T47D (cell line): ENCODE measurements around the gene DCTN3.
A peak's percentile ranks its signal among the peaks of the same experiment; 100 is the strongest.

Experiments used
- DNase-seq, 2 experiments: peaks; one replicate each; pipeline versions ENCODE4 v3.0.0 to v3.0.0-alpha.2; 2011 to 2012; ENCODE audit warnings: low read depth in 1 of 2, low spot score in 1 of 2
- JUND ChIP-seq: IDR thresholded peaks from 2 replicates; pipeline ENCODE4 v1.6.1; 2012; ENCODE audit warnings: low read depth
- in situ Hi-C: cut with HindIII; loops from 2 replicates; pipeline ENCODE4 v1.10.0; 2016; ENCODE audit warnings: low sequenced_read_pairs, low pct_unique_long_range_greater_than_20kb

DCTN3 gene

DNA sequence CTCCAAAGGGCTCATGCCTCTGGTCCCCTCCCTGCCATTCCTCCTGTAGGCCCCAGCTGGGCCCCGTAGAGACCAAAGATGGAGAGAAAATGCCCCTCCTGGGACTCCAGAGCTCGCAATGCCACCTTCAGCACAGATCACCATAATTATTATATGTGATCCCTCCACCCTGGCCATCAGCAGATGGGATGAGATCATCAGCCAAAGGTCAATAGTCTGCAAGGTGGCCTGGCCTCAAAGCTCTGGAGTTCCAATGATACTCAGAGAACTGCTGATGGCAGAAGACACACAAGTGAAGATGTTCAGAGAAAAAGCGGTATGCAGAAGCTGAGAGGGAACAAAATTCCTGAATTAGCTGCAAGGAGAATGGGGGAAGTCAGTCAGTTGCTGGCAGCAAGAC is 13.4 kb downstream of the DCTN3 start:
- TF ChIP-seq JUND, result no peak
- no peak for DNase-seq
- in situ Hi-C loops, result no loop called here

DNA sequence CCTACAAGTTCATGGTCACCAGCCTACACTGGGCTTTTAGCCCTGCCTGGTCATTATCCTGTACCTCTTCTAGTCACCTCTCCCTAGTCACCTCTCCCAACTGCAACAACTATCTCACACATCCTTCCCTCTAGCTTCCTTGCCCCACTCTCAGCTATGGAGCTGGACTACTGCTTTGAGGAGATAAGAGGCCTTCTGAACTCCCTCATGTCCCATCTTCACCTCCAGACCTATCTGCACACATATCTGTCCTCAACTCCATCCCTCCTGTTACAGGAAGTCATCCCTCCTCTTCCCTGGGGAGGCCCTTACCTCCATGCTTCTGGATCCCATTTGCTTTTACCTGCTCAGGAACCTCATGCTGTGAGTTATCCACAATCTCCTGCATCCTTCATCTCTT is 14.1 kb downstream of the DCTN3 start:
- no peak for DNase-seq
- in situ Hi-C loops, result no loop called here
- TF ChIP-seq JUND, result no peak

DNA sequence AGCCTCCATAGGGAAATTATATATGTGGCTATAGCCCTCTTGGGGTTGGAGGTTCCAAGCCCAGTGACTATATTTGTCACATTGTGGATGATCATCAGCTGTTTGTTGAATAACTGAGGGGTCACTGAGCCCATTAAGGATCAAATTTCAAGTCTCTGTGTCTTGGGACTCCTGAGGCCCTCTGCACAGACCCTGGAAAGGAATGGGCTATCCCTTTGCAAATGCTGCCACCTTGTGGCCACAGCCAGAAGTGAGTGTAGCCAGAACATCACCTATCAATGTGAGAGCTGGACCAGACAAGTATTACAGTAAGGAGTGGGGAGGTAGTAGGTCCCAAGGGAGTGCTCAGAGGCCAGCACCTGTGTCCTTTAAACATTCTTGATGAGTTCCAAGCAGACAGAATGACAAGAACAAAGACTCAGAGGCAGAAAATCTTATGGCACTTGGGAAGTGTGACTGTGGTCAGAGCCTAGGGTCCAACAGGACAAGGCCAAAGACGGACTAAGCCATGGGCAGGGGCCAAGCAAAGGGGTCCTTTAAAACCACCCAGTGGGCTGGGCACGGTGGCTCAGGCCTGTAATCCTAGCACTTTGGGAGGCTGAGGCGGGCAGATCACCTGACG is 16.6 kb downstream of the DCTN3 start:
- in situ Hi-C loops, result no loop called here
- DNase-seq, result peak; percentile 67 to 73
- no peak for TF ChIP-seq JUND

DNA sequence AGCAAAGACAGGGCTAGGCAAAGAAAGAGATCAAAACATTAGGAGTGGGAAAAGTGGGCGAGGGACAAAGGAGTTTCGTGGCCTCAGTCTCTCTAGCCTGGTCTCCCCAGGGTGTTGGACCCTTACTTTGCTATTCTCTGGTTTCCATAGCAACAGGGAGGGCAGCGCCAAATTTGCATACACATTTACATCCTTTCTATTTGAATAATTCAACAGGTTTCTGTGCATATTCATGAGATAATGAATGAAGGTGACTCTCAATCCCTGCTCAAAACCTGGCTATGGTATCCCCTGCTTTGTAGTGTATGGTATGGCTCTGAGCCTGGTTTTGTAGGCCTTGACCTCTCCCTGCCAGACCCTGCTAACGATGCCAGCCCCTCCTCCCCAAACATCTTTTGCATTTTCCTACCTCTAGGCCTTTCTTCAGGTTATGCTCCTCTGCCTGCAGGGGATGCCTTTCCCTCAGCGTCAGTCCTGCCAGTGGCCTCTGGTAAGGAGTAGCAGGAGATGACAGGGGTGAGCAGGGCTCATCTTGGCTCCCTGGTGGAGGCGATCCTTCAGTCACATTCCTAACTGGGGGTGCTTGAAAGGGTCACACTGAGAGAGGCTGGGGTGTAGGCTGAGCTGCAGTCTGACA is 18.2 kb downstream of the DCTN3 start:
- in situ Hi-C loops, result no loop called here
- no peak for TF ChIP-seq JUND
- no peak for DNase-seq

DNA sequence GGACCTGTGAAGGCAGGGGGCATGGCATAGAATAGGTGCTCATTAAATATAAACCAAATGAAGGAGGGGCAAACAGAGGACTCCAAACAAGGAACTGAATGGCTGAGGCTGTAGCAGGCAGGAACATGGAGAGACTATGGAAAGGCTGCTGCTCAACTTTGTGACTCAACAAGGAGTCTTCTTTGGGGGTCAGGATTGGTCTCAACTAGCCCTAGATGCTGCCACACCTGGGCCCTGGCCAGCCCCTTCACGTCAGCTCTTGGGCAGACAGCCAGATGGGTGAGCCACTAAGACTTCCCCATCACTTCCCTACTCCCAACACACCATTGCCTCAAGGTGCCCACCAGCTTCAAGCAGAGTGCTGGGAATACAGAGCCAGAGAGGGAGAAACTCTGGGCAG is 19.4 kb downstream of the DCTN3 start:
- no peak for TF ChIP-seq JUND
- DNase-seq, result no peak
- in situ Hi-C loops, result no loop called here

DNA sequence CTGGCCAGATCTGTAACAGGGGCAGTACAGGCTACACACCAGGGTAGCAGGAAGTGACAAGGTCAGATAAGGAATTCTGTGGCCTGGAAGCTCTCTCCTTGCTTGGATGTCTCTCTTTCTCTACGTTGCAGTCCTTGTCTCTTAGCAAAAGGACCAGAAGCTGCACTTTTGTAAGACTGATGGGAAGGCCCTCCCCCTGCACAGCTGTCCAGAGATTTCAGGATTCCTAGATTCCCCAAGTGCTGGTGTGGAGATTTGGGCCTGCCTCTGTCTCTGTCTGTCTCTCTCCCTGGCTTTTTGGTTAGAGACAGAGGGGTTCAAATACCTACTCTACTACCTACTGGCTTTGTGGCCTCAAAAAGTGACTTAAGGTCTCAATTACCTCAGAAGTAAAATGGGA is 20.7 kb downstream of the DCTN3 start:
- in situ Hi-C loops, result no loop called here

DNA sequence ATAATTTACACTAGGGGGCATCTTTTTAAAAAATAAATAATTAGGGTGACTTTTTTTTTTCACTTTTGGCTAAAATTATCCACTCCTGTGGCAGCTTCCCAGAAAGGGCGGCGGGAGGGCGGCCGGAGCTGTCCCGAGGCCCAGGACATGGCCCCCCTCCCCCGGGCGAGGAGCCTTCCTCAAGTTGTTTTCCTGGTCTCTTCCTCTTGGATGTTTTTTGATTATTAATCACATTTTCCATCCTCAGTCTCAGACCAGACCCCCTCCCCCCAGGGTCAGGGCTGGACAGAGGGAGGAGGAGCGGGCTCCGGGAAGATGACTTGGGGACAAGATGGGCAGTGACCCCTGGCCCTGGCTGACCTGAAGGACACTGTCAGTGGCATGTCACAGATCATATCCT is 26.1 kb downstream of the DCTN3 start:
- TF ChIP-seq JUND, result no peak
- in situ Hi-C loops, result no loop called here
- DNase-seq, result no peak

More for the DNA sequence above, 20.7 kb downstream of the DCTN3 start:
- TF ChIP-seq JUND, result no peak
- no peak for DNase-seq

DNA sequence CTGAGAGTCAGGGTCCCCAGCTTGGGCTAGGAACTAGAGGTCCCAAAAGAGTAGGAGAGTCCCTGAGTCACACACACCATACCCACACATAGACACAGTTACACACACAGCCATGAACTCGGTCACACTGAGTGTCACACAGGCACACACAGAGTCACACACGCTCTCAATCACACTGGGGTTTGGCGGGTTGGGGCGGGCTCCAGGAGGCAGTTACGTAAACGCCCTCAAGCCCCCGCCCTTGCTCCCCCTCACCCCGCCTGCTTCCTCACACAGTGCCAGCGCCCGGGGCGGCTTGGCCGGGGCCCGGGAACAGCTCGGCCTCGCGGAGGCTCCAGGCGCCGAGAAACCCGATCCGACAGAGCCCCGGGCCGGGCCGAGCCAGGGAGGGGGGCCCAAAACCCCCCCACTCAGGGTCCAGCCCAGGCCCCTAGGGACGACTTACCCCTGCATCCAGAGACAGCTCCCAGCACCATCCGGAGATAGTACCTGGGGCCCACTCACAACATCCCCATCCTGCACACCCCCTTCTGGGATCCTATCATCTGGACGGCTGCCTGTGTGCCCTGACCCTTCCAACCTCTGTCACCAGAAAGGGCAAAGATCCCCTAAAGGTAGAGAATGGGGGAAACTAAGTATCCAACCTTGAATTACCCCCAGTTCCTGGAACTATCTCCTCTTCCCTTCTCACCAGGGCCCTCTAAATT is 27.2 kb downstream of the DCTN3 start:
- no peak for TF ChIP-seq JUND
- in situ Hi-C loops, result no loop called here
- DNase-seq, result peak; percentile 55 to 59

DNA sequence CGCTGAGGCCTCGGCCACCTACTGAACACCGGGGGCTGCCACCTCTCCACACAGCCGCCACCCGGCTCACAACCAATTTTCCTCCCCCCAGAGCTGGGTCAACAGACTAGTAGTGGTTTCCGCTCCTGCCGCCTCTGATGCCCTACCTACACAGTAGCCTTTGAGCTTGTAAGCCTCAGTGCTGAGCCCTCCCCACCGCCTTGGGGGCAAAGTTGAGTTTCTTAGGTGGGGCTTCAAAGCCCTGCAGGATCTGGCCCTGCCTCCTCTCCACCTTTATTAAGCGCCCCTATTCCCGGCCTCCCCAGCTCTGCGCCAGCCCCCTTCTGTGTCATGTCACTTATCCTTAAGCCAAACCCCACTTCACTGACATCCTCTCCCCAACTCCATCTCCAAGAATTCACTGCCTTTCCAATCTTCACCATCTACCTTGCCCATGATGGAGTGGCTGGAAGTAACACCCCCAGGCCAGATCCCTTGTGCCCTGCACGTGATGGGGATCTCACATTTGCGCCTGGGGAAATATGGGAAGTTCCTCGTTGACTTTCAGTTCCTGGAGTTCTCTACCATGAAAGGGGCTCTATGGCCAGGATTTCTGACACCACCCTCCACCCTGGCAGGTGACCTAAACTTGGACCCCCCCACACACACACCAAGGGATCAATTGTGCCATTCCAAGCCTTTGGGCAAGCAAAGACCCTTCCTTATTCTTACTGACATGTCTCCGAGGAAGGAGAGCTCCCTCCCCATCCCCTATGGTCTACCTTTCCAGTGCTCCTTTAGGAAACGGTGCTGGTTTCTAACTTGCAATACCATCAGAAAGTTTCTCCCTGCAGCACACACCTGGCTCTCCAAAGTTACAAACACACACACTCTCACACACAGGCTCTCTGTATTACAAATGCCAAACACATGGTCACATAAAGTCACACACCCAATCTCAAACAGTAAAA is 28.1 kb downstream of the DCTN3 start:
- in situ Hi-C loops, result no loop called here
- no peak for TF ChIP-seq JUND
- no peak for DNase-seq

DNA sequence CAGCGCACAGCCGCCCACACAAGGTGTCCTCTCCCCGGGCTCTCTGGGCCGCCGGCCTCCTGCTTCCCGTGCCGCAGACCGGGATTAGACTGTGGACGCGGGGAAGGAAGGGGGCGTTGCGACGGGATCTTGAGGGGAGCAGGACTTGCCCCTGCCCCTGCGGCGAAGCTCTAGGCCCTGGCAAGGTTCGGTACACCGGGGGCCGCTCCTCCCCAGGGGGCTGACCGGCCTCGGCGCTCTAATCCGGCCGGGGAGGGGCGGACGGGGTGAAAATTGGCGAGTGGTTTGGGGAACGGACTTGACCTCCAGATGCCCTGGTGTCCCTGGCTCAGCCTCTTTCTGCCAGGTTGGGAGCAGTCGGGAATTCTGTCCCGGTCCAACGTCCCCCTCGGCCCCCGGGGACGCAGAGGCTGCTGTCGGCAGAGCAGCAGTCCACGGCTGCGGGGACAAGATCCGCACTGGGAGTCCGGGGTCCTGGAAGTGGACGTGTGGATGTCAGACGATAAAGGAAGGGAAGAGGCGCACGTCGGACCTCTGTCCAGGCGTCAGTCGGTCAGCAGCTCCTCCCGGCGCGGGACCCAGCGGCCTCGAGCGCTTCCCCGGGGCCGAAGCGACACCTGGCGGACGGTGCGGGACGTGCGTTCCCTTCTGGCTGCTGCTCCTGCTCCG is 28.9 kb downstream of the DCTN3 start:
- no peak for TF ChIP-seq JUND
- in situ Hi-C loops, result no loop called here
- DNase-seq, result peak; percentile 71 to 84

DNA sequence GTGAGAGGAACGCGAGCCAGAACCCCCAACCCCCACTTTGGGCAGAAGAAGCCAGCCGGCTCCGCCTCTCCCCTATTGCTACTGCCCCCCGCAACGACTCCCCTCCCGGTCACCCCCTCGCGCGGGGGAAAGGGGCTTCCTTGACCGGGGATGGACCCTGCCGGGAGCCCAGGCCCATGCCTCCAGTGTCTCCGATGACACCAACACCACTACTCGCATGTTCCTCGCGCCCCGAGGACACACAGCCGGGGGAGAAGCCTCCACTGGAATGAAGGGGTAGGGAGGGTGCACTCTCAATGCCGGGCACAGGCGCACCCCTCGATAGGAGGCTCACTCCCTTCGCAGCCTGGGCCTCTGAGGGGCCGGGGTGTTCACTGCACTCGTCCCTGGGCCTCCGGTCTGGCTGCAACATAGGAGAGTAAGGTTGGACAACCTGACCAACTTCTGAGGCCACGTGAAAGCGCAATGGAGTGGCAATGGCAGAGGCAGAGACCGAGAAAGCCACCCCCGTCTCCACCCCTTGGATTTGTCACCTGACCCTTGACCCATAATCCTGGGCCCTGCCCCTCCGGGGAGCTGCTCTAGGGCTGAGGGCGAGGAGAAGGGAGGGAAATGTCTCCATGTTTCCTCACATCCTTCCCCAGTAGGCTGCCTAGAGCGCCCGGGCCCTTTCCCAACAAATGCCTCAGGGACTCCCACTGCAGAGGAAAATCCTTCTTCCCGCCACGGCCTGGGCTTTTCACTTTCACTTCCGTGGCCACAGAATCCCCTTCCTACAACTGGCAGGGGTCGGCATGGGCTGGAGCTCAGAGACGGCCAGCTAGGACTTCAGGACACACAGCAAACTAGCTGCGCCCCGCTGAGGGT is 29.7 kb downstream of the DCTN3 start:
- TF ChIP-seq JUND, result no peak
- in situ Hi-C loops, result no loop called here
- DNase-seq, result no peak
